Measurements from ENCODE around the gene ZNF804A. TPM values are rescaled to one million over a fixed set of nuclear protein-coding genes. Genes with fewer than 3 reads are reported as not detected.
"Not testable (repeated sequence)": the region's sequence is repeated elsewhere in the genome, so short reads cannot be mapped to it uniquely, and the experiment has no call there.

Gene ZNF804A
- total RNA-seq, 4 donors from 2014 or later = 0.42 to 0.44 TPM; not detected in 2

- no peaks in the 10 kb centered on the region for H3K27me3 ChIP-seq
- H3K4me1 ChIP-seq = no peaks in the 10 kb centered on the region
- TF ChIP-seq CTCF (IDR thresholded peaks at IDR 0.05) (no peak), EP300 (IDR thresholded peaks at IDR 0.05) (no peak), POLR2A (IDR thresholded peaks at IDR 0.05) (no peak)
- no peak overlapping the region for H3K27ac ChIP-seq
- 65 to 83% methylated on average over 1 of the region's 1 CpG for WGBS, 2 donors
- no peaks in the 10 kb centered on the region for H3K36me3 ChIP-seq
- DNase-seq (ENCODE audit: low spot score in 2 of 2) = no peak
- no peaks in the 10 kb centered on the region for H3K9me3 ChIP-seq
- no peak overlapping the region for H3K4me3 ChIP-seq
Observed at GRCh38 chr2:184879671-184880070, 281.3 kb downstream of the ZNF804A start.

GRCh38 chr2:184886585-184886984 is 288.3 kb downstream of the ZNF804A start:
- not testable (repeated sequence) for H3K4me3 ChIP-seq; H3K36me3 ChIP-seq; DNase-seq (ENCODE audit: low spot score in 2 of 2); H3K27me3 ChIP-seq; H3K4me1 ChIP-seq; H3K27ac ChIP-seq
- peaks cover 0 to 14% (median 0%) of the 10 kb centered on the region in 4 donors for H3K9me3 ChIP-seq
- 65 to 84% methylated on average over 2 of the region's 2 CpGs for WGBS, 2 donors

- Histone ChIP-seq H3K27ac (no peak overlapping the region), H3K4me3 (no peak overlapping the region), H3K9me3 (peaks cover 0 to 14% (median 0%) of the 10 kb centered on the region in 4 donors), H3K4me1 (no peaks in the 10 kb centered on the region), H3K27me3 (peaks cover 0 to 4% of the 10 kb centered on the region in 2 donors), H3K36me3 (no peaks in the 10 kb centered on the region)
- DNase-seq (ENCODE audit: low spot score in 2 of 2) = no peak
- no peak for TF ChIP-seq CTCF (IDR thresholded peaks at IDR 0.05)
- TF ChIP-seq POLR2A (IDR thresholded peaks at IDR 0.05) = no peak
- no peak for TF ChIP-seq EP300 (IDR thresholded peaks at IDR 0.05)
Observed at GRCh38 chr2:184890311-184890710, 292.0 kb downstream of the ZNF804A start.

GRCh38 chr2:184904991-184905390 is 306.7 kb downstream of the ZNF804A start:
- Histone ChIP-seq H3K27ac (no peak overlapping the region), H3K9me3 (no peaks in the 10 kb centered on the region), H3K4me3 (no peak overlapping the region), H3K36me3 (no peaks in the 10 kb centered on the region), H3K27me3 (no peaks in the 10 kb centered on the region), H3K4me1 (no peaks in the 10 kb centered on the region)
- no peak for DNase-seq (ENCODE audit: low spot score in 2 of 2)
- WGBS, 2 donors = 65 to 68% methylated on average over 1 of the region's 1 CpG
- TF ChIP-seq EP300 (IDR thresholded peaks at IDR 0.05) = no peak
- TF ChIP-seq CTCF (IDR thresholded peaks at IDR 0.05) = no peak
- no peak for TF ChIP-seq POLR2A (IDR thresholded peaks at IDR 0.05)

GRCh38 chr2:184906160-184906559 is 307.8 kb downstream of the ZNF804A start:
- Histone ChIP-seq H3K4me3 (no peak overlapping the region), H3K4me1 (no peaks in the 10 kb centered on the region), H3K27ac (no peak overlapping the region), H3K36me3 (no peaks in the 10 kb centered on the region), H3K27me3 (no peaks in the 10 kb centered on the region), H3K9me3 (no peaks in the 10 kb centered on the region)
- DNase-seq (ENCODE audit: low spot score in 2 of 2) = no peak
- TF ChIP-seq CTCF (IDR thresholded peaks at IDR 0.05) = no peak
- no peak for TF ChIP-seq POLR2A (IDR thresholded peaks at IDR 0.05)
- TF ChIP-seq EP300 (IDR thresholded peaks at IDR 0.05) = no peak
- WGBS, 2 donors = 90 to 91% methylated on average over 4 of the region's 4 CpGs

- TF ChIP-seq CTCF (IDR thresholded peaks at IDR 0.05) (no peak), EP300 (IDR thresholded peaks at IDR 0.05) (no peak), POLR2A (IDR thresholded peaks at IDR 0.05) (no peak)
- Histone ChIP-seq H3K4me1 (no peaks in the 10 kb centered on the region), H3K4me3 (no peak overlapping the region), H3K27me3 (no peaks in the 10 kb centered on the region), H3K27ac (no peak overlapping the region), H3K9me3 (no peaks in the 10 kb centered on the region), H3K36me3 (no peaks in the 10 kb centered on the region)
- WGBS, 2 donors = 89 to 91% methylated on average over 1 of the region's 1 CpG
- DNase-seq (ENCODE audit: low spot score in 2 of 2) = no peak
Observed at GRCh38 chr2:184906709-184907108, 308.4 kb downstream of the ZNF804A start.
